H1 (cell line): Measurements from ENCODE around the gene ACAT2.

Experiments
- JUND ChIP-seq: IDR thresholded peaks from 2 replicates; pipeline ENCODE4 v1.6.1; 2011; ENCODE audit warnings: mild to moderate bottlenecking, improper control_type of control experiment, low read length
- POLR2A ChIP-seq, 2 experiments: IDR thresholded peaks; 1 replicate in 1 of 2; 2 replicates in 1 of 2; pipeline ENCODE4 v1.6.1; 2011; ENCODE audit warnings: low read depth in 2 of 2, low read length in 2 of 2, mild to moderate bottlenecking in 2 of 2; ENCODE audit errors: control extremely low read depth in 1 of 2
- SIN3A ChIP-seq, 2 experiments: IDR thresholded peaks in 1 of 2; conservative IDR thresholded peaks in 1 of 2; 2 replicates each; pipeline ENCODE4 v1.6.1; 2011 to 2012; ENCODE audit warnings: low read length in 2 of 2, improper control_type of control experiment in 1 of 2, low read depth in 1 of 2, mild to moderate bottlenecking in 1 of 2

DNA sequence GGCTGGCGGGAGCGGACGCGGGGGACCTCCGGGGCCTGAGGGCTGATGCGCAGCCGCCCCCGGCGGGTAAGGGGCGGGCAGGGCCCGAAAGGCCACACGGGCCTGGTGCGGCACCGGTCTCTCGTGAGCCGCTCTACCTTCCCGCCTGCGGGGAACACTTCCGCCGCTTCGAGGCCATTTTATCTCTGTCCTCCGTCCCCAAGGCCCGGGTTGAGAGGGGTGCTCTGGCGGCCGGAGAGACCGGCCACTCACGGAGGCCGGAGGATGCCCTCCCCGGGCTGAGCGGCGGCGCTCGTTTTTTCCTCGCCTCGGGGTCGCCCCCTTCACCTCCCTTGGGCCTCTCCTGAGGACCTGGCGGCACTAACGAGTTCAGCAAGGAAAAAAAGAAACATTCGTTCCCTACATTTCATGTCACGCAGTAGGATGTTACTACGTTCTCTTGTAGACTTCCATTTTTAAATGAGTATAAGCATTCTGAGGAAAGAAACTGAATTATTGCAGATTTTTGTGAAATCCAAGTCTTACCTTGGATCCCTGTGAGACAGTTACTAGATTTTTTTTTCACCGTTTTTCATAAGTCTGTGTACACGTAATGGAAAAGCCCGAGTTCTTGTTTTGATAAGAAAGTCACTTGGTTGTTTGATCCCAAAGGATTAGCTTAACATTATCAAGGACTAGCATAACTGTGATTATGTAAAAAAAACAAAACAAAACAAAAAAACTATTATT, 34.0 kb upstream of the ACAT2 start:
- TF ChIP-seq SIN3A (conservative IDR thresholded peaks at IDR 0.05 in 1 of 2, IDR thresholded peaks at IDR 0.05 in 1 of 2; ENCODE audit: low read depth in 1 of 2, low read length in 2 of 2) (peak; percentile 27 to 36; a peak in 2 of 4 replicates), POLR2A (IDR thresholded peaks at IDR 0.05; ENCODE audit: control extremely low read depth in 1 of 2, low read depth in 2 of 2, low read length in 2 of 2) (no peak; a peak in 1 of 3 replicates), JUND (no peak)
